SU-DHL-6 (cell line): ENCODE measurements around the gene DDX10.

Experiments used
- EZH2phosphoT487 ChIP-seq: fragments of 200-600 bp; sonication (generic), shearing (Covaris generic); conservative IDR thresholded peaks from 2 replicates; pipeline ENCODE4 v1.6.1; 2018; ENCODE audit warnings: mild to moderate bottlenecking, antibody characterized with exemption, low read length, moderate library complexity, mixed read lengths
- TF ChIP-seq, protein P1 (sequence below): fragments of 200-600 bp; sonication (generic); IDR thresholded peaks from one replicate; pipeline ENCODE4 v1.5.1; 2017; ENCODE audit warnings: antibody characterized with exemption, mild to moderate bottlenecking, low read length, moderate library complexity; ENCODE audit not compliant: insufficient read depth, poor library complexity, severe bottlenecking

GRCh38 chr11:108901359-108901758 is 236.5 kb downstream of the DDX10 start:
- no peak for TF ChIP-seq EZH2phosphoT487
- TF ChIP-seq, protein P1, sequence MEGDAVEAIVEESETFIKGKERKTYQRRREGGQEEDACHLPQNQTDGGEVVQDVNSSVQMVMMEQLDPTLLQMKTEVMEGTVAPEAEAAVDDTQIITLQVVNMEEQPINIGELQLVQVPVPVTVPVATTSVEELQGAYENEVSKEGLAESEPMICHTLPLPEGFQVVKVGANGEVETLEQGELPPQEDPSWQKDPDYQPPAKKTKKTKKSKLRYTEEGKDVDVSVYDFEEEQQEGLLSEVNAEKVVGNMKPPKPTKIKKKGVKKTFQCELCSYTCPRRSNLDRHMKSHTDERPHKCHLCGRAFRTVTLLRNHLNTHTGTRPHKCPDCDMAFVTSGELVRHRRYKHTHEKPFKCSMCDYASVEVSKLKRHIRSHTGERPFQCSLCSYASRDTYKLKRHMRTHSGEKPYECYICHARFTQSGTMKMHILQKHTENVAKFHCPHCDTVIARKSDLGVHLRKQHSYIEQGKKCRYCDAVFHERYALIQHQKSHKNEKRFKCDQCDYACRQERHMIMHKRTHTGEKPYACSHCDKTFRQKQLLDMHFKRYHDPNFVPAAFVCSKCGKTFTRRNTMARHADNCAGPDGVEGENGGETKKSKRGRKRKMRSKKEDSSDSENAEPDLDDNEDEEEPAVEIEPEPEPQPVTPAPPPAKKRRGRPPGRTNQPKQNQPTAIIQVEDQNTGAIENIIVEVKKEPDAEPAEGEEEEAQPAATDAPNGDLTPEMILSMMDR: no peak
